HUES48 (cell line): ENCODE results near the gene HIF3A.
"Not testable (repeated sequence)": the region's sequence is repeated elsewhere in the genome, so short reads cannot be mapped to it uniquely, and the experiment has no call there.

Source experiments
- H3K27ac ChIP-seq: one replicate; pipeline ENCODE4 v1.7.0; 2013; ENCODE audit warnings: low read depth, low read length, inconsistent platforms
- H3K27me3 ChIP-seq: 2 replicates; pipeline ENCODE4 v1.6.1; 2013; ENCODE audit warnings: mild to moderate bottlenecking, low read length; ENCODE audit not compliant: control insufficient read depth, insufficient read depth
- H3K36me3 ChIP-seq: 2 replicates; pipeline ENCODE4 v1.6.1; 2013; ENCODE audit warnings: low read length; ENCODE audit not compliant: control insufficient read depth, insufficient read depth
- H3K4me1 ChIP-seq: 2 replicates; pipeline ENCODE4 v1.6.1; 2013; ENCODE audit warnings: mild to moderate bottlenecking, low read length; ENCODE audit not compliant: control insufficient read depth, insufficient read depth
- H3K4me3 ChIP-seq: 2 replicates; pipeline ENCODE4 v1.5.1; 2013; ENCODE audit warnings: mild to moderate bottlenecking, low read depth, low read length
- H3K9ac ChIP-seq: 2 replicates; pipeline ENCODE4 v1.6.1; 2013; ENCODE audit warnings: mild to moderate bottlenecking, low read depth, low read length, moderate library complexity
- H3K9me3 ChIP-seq: 2 replicates; pipeline ENCODE4 v1.6.1; 2013; ENCODE audit warnings: low read length; ENCODE audit not compliant: control insufficient read depth, insufficient read depth

HIF3A gene

GRCh38 chr19:46270521-46271256 lies 26.2 kb upstream of the HIF3A start:
- Histone ChIP-seq H3K27ac (peak overlapping the region; percentile 73), H3K9ac (0 out of 2 replicates have a peak overlapping the region, but pooled peaks have one; percentile 5), H3K4me3 (peak overlapping the region; percentile 38), H3K4me1 (peaks cover 20% of the 10 kb centered on the region), H3K27me3 (no peaks in the 10 kb centered on the region), H3K9me3 (no peaks in the 10 kb centered on the region), H3K36me3 (no peaks in the 10 kb centered on the region)

DNA sequence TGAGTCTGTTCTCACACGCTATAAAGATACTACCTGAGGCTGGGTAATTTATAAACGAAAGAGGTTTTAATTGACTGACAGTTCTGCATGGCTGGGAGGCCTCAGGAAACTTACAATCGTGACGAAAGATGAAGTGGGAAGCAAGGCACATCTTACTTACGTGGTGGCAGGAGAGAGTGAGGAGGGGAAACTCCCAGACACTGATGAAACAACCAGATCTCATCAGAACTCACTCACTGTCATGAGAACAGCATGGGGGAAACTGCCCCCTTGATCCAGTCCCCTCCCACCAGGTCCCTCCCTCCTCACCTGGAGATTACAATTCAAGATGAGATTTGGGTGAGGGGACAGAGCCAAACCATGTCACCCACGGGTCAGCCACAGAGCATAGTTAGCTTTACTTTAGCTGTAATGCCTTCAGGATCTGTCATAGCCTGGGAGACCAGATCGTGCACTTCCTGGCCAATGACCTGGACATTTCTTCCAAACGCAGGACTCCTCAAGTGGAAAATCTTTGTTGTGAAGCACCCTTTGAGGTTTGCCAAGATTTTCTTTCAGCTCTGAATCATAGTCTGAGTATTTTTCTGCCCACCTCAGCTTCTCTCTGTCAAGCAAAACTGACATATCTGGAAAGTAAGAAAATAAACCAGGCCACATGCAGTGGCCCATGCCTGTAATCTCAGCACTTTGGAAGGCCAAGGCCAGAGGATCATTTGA lies 25.2 kb upstream of the HIF3A start:
- no peaks in the 10 kb centered on the region for H3K36me3 ChIP-seq
- H3K9me3 ChIP-seq: no peaks in the 10 kb centered on the region
- H3K4me1 ChIP-seq: peaks cover 20% of the 10 kb centered on the region
- no peaks in the 10 kb centered on the region for H3K27me3 ChIP-seq
- H3K9ac ChIP-seq: no peak overlapping the region
- no peak overlapping the region for H3K27ac ChIP-seq
- no peak overlapping the region for H3K4me3 ChIP-seq

GRCh38 chr19:46273931-46274330 lies 22.9 kb upstream of the HIF3A start:
- H3K27ac ChIP-seq, H3K36me3 ChIP-seq: not testable (repeated sequence)

GRCh38 chr19:46279177-46279576 lies 17.7 kb upstream of the HIF3A start:
- H3K27ac ChIP-seq: peak overlapping the region; percentile 55
- H3K27me3 ChIP-seq: no peaks in the 10 kb centered on the region
- no peaks in the 10 kb centered on the region for H3K36me3 ChIP-seq
- peaks cover 7% of the 10 kb centered on the region; the same call in 1 of the 2 replicates for H3K4me1 ChIP-seq
- H3K4me3 ChIP-seq: no peak overlapping the region
- H3K9ac ChIP-seq: no peak overlapping the region
- H3K9me3 ChIP-seq: no peaks in the 10 kb centered on the region

More at GRCh38 chr19:46273931-46274330, 22.9 kb upstream of the HIF3A start:
- H3K9ac ChIP-seq, H3K4me3 ChIP-seq, H3K27me3 ChIP-seq, H3K9me3 ChIP-seq: not testable (repeated sequence)
- peaks cover 24% of the 10 kb centered on the region for H3K4me1 ChIP-seq

DNA sequence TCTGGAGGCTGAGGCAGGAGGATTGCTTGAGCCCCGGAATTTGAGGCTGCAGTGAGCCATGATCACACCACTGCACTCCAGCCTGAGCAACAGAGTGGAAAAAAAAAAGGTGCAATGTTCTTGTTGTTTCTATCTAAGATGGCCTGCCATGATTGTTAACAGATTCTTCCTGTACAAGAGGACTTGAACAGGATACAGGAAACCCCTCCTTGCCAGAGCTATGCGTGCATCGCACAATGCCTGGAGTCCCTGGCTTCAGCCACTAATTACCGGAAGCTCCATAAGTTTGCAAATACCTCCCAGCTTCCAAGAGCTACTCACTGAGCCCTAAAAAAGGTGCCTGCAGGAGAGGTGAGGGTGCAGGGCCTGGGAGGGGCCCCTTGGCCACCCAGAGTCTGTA lies 13.1 kb upstream of the HIF3A start:
- H3K4me3 ChIP-seq: no peak overlapping the region
- no peaks in the 10 kb centered on the region for H3K9me3 ChIP-seq
- no peak overlapping the region for H3K9ac ChIP-seq
- H3K27me3 ChIP-seq: no peaks in the 10 kb centered on the region
- peaks cover 5% of the 10 kb centered on the region; the same call in 1 of the 2 replicates for H3K4me1 ChIP-seq
- no peak overlapping the region for H3K27ac ChIP-seq
- H3K36me3 ChIP-seq: no peaks in the 10 kb centered on the region

- Histone ChIP-seq H3K27me3 (no peaks in the 10 kb centered on the region), H3K36me3 (no peaks in the 10 kb centered on the region), H3K9ac (no peak overlapping the region), H3K27ac (no peak overlapping the region), H3K4me3 (no peak overlapping the region), H3K4me1 (no peaks in the 10 kb centered on the region), H3K9me3 (no peaks in the 10 kb centered on the region)
These were observed 12.2 kb upstream of the HIF3A start for GRCh38 chr19:46284635-46285034.

DNA sequence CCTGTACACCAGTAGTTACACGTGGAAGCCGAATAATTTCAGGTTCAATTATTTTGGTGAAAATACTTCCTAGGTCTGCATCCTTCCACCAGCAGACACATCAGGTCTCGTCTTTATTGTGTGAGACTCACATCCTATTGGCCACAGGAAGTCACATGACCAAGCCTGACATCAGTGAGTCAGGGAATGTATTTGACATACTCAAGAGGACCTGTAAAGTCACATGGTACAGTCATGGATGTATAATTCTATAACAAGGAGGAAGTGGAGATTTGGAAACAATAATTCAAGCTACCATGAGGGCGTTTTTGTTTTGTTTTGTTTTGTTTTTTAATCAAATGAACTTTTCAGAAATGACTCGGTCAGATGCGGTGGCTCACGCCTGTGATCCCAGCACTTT lies 9.3 kb upstream of the HIF3A start:
- Histone ChIP-seq H3K36me3 (no peaks in the 10 kb centered on the region), H3K27me3 (no peaks in the 10 kb centered on the region), H3K27ac (no peak overlapping the region)

DNA sequence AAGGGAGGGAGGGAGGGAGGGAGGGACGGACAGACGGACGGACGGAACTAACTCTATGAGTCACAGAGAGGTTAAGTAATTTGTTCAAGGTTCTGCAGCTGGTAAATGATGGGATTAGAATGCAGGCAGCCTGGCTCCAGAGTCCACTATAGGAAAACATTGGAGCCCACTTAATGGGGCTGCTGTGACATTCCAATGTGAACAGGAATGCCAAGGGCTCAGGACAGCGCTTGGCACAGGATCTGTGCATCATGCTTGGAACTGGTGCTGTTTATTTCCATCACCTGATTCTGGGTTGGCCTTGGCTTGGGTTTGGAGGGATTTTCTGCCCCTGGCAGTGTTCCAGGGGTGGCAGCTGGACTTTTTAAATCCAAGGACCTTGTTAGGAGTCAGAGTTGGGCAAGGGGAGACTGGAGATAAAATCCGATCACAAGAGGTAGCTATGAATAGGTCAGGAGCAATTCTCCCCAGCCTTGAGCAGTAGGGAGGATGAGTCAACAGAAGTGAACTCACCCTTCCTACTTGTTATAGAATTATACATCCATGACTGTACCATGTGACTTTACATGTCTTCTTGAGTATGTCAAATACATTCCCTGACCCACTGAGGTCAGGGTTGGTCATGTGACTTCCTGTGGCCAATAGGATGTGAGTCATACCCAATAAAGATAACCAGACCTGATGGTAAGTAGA lies 7.8 kb upstream of the HIF3A start:
- no peak overlapping the region for H3K27ac ChIP-seq
- H3K4me3 ChIP-seq: no peak overlapping the region

More for the DNA sequence above, 9.3 kb upstream of the HIF3A start:
- Histone ChIP-seq H3K4me1 (no peaks in the 10 kb centered on the region), H3K9me3 (no peaks in the 10 kb centered on the region), H3K4me3 (no peak overlapping the region), H3K9ac (no peak overlapping the region)

GRCh38 chr19:46289724-46290619 lies 6.9 kb upstream of the HIF3A start:
- Histone ChIP-seq H3K9me3 (no peaks in the 10 kb centered on the region), H3K27me3 (0 out of 2 replicates have a peak, but pooled peaks cover 5% of the 10 kb centered on the region), H3K9ac (no peak overlapping the region), H3K27ac (no peak overlapping the region), H3K4me3 (no peak overlapping the region), H3K4me1 (no peaks in the 10 kb centered on the region), H3K36me3 (no peaks in the 10 kb centered on the region)

More for the DNA sequence above, 7.8 kb upstream of the HIF3A start:
- Histone ChIP-seq H3K9me3 (no peaks in the 10 kb centered on the region), H3K9ac (no peak overlapping the region), H3K4me1 (no peaks in the 10 kb centered on the region), H3K27me3 (no peaks in the 10 kb centered on the region), H3K36me3 (no peaks in the 10 kb centered on the region)

DNA sequence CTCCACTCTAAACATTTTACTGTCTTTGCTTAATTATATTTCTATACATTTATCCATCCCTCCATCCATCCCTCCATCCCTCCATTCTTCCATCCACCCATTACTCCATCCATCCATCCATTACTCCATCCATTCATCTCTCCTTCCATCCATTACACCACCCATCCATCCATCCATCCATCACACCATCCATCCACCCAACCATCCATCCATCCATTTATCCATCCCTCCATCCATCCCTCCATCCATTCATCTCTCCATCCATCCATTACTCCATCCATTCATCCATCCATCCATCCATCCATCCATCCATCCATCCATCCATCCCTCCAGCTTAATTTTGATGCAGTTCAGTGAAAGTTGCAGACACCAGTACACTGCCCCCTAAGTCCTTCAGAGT lies 5.0 kb upstream of the HIF3A start:
- no peak overlapping the region for H3K9ac ChIP-seq
- 0 out of 2 replicates have a peak, but pooled peaks cover 8% of the 10 kb centered on the region for H3K27me3 ChIP-seq
- no peak overlapping the region for H3K27ac ChIP-seq
- H3K36me3 ChIP-seq: no peaks in the 10 kb centered on the region
- no peaks in the 10 kb centered on the region for H3K9me3 ChIP-seq
- H3K4me1 ChIP-seq: no peaks in the 10 kb centered on the region
- no peak overlapping the region for H3K4me3 ChIP-seq
